ENCODE measurements around the gene CCDC33.

Gene CCDC33

DNA sequence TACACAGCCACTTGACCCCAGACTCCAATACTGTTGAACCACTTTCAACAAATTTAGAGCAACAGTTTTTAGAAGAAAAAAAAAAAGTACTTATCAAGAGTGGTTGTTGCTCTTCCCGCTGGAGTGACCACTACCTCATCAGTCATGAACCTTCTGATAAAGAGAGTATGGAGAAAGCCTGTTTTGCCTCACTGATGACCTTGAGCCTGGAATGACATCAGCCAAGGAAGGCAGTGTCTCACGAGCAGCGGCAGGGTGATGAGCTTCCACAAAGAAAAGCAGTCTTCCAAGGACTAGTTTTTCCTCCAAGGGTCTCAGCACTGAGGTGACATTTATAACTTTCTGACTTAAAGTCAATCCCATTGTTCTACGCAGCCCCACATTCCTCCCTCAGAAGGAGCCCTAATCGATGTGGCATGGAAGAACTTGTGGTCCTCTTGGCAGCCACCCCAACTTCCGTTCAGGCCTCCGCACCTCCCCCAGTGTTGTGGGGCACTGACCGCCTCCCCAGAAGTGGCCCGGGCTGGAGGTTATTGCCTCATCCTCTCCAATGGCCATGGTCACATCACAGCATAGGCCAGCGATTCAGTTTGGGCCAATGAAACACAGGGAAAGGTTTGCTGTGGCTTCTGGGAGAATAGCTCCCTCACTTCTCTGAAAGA is 133.1 kb downstream of the CCDC33 start:
- DNase-seq: no peak

DNA sequence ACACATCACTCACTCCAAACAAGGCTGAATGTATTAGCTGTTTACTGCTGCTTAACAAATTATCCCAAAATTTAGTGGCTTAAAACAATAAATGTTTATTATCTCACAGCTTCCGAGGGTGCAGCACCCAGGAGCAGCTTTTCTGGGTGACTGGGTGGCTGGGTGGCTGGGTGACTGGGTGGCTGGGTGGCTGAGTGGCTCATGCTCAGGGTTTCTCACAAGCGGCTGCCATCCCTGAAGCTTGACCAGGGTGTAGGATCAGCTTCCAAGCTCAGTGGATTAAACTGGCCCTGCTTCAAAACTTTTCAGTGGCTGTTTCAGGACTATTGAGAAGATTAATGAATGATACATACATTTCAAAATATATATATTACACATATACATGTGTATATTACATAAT is 133.6 kb downstream of the CCDC33 start:
- DNase-seq: no peak

DNA sequence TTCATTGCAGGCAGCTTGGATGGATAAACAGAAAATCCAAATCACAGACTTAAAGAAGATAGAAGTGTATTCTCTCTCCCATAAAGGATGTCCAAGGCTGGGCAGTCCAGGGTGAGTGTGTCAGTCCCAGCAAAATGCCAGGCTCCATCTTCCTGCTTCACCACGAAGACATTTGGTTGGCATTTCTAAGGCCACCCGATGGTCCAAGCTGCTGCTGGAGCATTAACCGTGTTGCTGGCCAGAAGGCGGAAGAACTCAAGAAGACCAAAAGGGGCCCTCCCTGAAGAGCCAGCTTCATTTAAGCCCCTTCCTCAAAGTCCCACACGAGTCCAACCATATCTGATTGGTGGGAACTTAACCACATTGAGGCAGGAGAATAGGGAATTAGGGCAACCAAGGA is 134.3 kb downstream of the CCDC33 start:
- DNase-seq: no peak

DNA sequence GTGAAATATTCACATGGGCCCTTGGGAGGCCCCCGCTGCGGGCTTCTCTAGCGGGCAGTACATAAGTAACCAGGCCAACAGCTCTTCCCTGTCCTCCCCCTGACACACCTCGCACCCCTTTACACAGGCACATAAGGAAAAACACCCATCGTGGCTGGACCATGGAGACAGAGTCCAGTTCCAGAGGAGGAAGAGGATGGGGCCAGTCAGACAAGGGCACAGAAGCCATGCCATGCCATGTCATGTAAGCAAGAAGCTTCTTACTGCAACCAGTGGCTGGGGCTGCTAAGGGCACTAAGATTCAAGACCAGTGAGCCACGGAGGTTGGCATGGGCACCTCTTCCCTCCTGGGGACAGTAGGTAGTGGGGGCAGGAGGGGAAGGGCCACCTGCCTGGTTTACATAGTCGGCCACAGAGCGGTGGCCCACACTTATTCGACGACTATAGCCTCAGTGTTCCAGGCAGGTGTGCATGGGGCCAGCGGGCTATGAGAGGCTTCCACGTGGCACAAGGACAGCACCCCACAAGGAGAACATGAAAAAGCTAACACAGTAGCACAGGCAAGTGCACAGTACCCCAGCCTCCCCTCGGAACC is 137.0 kb downstream of the CCDC33 start:
- DNase-seq: no peak

DNA sequence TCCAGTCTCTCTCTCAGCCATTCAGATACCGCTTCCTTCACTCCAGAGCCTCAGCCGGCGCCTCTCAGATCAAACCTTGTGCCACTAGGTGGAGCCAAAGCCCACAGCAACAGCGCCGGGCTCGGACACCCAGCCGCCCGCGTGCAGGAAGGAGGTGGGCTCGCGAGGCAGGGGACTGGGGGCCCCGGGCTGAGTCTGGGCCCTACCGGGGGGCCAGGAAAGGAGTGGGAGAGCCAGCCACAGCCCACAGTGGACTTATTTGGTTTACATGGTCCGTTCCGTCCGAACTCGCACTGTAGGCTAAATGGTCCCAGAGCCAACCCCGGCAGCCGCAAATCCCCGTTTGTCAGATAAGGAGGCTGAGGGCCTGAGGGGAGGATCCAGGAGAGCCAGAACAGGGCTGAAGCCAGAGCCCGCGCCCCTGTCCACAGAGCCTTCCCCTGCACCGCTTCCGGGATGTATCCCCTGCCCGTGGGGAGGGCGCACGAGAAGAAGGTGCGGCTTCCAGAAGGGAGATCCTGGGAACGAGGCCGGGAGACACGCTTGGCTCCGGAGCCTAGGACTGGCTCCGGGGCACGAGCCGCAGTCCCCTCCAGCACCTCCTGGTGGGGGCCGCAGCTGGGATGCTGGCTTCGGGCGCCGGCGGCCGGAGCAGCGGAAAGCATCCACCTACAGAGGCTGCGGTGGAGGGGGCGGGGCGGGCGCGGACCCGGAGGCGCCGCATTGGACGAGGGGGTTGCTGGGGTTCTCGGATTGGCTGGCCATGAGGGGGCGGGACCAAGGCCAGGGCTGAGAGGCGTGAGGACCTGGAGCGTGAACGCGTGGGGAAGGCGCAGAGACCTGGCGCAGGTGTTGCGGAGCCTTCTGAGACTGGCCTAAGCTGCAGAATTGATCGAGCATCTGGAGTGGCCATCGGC is 137.9 kb downstream of the CCDC33 start:
- DNase-seq: peak; percentile 96

DNA sequence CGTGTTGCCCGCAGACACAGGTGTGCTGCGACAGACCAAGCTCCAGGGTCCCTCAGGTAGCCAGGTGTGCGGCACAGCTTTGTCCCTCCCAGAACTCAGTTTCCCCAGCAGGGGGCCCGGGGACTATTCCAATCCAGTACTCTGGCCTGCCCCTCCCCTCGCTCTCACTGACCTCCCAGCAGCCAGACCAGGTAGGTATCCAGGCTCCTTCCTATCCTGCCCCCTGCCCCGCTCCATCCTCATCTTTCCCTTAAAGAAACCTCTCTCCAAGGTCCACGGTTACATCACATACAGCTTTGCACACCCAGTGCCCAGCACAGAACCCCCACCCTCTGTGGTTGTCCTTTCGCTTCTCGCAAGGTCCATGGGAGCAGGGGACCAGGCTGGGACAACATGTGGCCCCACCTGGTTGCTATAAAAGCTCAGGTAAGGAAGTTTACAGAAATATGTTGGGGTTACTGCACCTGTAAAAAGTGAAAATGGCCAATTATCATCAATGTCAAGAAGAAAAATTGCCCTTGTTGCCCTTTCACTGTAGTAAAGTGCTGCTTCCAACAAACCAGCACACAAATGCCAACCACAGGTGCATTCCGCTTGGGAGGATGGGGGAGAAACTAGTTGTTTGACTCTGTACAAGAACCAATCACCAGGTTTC is 138.6 kb downstream of the CCDC33 start:
- DNase-seq: no peak

DNA sequence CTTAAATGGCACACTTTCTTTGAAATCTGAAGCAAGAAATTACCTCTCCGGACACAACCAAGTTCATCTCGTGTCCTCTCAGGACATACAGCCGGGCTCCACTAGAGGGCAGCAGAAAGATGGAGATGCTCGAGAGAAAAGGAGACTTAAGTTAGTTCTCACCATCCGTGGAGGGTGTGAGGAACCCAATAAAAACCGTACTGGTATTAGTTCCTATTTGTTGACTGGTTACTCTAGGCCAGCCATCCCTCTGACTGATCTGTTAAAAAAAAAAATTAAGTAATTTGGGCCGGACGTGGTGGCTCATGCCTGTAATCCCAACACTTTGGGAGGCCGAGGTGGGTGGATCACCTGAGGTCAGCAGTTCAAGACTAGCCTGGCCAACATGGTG is 139.2 kb downstream of the CCDC33 start:
- DNase-seq: peak; percentile 84

DNA sequence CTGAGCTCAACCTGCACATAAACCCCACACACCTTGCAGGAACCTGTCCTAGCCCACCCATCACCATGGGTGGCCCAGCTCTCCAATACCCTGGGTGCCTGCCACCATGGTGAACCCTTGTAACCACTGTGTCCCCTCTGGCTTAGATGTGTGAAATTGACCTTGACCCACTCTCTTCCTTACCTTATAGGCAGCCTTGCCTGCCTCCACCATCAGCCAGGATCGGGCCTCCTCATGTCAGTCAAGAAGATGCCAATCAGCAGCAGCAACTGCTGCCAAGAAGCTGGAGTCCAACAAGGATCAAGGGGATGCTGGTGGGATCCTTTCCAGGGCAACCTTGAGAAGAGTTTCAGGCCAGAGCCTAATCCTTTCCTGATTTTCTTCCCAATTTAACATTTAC is 140.1 kb downstream of the CCDC33 start:
- no peak for DNase-seq

DNA sequence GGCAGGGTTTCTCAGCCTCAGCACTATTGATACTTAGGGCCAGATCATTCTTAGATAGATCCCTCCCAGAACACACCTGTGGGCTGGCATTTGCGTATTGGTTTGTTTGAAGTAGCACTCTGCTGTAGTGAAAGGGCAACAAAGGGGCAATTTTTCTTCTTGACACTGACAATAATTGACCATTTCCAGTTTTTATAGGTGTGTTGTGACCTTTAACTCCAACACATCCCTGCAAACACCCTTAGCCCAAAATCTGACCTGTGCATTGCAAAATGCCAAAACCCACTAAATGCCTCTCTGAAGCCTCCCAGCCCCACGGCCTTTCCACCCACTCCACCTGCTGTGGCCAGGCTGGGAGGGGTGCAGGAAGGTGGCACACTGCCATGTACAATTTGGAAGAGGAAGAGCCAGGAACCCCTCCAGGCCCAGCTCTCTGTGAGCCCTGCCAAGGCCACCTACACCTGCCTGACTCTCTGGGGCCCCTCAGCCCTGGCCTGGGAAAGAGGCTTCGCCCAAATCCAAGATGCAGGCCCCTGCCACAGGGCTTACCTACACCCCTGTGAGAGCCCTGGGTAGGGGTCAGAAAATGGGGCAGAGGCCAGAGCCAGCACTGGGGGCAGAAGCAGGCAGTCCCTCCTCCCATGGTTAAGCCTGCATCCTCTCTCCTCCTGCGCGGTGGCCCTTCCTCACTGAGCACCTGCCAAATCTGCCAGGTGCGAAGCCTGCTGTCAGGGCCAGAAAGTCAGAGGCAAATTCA is 140.9 kb downstream of the CCDC33 start:
- no peak for DNase-seq

DNA sequence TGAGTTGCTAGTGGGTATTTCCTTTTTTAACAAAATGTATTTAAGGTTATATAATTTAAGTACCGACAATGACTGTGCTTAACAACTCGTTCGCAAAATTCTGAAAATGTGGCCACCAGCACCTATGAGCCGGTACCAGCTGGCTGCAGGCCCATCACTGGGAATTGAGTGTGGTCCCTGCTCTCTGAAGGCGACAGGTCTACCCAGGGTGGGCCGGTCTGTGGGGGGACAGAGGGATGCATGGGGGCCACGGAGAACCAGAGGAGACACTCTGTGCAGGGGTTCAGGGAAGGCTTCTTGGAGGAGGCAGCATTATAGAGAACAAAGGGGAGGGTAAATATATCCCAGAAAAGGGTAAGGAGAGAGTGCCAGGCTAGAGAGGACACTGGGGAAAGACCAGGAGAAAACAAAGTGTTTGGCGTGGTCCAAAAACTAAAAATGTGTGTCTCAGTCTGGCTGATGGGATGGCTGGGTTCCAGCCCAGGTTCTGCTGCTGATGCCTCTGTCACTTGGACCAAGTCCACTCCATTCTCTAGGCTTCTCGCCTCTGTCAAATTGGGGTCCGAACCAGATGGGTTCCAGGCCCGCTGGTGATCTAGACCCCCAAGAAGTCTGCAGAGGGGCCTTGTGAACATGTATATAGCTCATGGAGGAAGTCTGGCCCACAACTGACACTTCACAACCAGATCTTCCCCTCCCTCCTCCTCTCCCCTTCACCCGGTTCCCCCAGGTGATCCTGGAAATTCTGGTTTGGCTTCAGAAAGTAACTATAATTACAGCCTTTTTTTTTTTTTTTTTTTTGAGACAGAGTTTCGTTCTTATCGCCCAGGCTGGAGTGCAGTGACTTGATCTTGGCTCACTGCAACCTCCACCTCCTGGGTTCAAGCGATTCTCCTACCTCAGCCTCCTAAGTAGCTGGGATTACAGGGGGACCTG is 142.0 kb downstream of the CCDC33 start:
- DNase-seq: no peak

DNA sequence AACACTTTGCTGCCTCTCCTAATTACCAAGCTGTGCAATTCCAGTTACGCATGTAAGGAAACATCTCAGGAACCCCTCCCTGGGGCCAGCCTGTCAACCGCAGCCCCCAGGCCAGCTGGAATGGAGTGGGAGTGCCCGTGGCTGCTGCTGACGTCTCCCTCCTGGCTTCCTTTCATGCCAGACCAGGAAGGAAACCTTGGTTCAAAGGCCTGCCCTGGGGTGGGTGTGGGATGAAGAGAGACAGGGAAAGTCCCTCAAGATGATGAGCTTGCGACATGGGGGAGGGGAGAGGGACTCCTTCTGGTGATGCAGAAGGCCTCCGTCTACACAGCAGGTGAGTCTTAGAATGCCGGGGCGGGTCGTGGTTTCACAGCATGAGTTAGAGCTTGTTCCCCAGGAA is 142.7 kb downstream of the CCDC33 start:
- peak; percentile 74 for DNase-seq

DNA sequence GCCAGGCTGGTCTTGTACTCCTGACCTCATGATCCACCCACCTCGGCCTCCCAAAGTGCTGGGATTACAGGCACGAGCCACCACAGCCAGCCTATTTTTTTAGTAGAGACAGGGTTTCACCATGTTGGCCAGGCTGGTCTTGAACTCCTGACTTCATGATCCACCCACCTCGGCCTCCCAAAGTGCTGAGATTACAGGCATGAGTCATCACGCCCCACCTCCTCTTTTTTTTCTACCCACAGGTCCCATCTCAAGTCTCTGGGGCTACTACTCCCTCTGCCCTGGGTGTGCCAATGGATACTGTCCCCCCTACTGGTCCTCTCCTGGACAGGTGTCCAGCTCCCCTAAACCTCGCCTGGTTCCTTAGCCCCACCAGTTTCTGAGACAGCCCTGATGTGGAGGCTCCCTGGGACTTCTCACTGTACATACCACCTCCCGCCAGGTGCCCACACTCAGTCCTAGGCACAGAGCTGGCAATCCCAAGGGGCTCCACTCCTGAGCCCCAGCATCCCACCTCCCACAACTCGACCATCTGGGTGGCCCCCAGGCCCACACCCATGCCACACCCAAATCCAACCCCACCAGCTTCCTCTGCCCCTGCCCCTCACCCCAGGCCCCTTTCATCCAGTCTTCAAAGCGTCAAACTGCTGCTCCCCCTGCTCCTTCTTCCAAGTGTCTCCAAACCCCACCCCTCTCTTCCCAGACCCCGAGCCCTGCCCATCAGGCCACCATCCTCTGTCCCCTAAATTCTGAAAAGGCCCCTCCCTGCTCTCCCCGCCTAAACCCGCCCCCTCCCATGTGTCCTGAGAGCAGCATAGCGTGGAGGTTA is 144.4 kb downstream of the CCDC33 start:
- no peak for DNase-seq

DNA sequence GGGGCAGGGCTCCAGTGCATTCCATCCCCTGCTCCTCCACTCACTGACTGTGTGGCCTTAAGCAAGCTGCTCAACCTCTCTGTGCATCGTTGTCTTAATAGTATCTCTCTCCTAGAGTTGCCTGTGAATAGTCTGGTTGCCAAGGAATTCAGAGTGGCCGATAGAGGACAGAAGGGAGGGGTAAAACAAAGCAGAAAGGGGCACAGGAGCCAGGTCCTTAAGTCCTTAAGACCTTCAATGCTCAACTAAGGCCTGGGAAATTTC is 145.0 kb downstream of the CCDC33 start:
- DNase-seq: no peak

DNA sequence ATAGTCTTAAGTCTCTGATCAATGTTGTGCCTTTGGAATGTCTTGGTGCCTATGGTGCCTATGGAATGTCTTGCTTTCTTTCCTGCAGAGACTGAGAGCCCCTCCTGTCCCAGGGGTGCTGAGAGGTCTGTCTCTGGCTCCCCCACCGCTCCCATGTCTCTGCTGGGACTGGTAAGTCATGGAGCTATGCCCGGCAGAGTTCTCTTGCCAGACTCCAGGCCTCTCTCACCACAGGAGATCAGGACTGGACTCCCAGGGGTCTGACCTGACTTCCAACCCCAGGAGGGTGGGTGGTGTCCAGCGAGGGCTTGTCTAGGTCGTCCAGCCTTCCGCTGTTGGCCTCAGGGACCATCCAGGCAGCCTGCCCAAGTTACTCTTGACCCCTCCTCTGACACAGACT is 145.4 kb downstream of the CCDC33 start:
- DNase-seq: no peak

DNA sequence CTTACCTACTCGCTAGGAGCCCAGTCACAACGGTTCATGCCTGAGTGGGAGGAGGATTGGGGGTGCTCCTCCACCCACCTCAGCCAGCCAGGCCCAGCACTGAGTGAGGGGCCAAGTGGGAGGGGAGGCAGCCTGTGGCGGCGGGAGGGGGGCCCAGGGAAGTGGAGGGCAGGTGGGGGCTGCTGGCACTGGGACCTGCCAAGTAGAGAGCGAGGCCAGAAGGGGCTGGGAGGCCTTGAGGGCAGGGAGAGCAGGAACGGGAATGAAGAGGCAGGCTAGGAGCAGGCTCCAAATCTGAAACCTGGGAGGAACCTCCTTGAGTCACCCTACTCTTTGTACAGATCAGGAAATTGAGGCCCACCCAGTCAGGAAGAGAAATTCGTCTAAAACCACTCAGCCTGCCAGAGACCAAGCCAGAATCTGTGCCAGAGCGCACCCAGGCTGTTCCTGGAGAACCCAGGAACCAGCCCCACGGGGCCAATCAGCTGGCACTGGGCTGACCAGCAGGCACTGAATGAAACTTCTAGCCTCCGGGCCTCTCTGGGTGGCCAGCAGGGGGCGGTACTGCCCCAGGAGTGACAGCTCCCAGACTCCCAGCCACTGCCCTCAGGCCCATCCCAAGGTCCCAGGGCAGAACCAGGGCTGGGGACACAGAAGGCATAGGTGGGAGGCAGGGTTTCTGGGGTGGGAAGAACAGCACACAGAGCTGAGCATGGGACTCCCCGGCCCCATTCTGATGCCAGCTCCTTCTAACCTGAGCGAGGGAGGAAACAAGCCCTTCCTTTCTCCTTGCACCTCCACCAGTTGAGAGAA is 146.1 kb downstream of the CCDC33 start:
- DNase-seq: peak; percentile 74

DNA sequence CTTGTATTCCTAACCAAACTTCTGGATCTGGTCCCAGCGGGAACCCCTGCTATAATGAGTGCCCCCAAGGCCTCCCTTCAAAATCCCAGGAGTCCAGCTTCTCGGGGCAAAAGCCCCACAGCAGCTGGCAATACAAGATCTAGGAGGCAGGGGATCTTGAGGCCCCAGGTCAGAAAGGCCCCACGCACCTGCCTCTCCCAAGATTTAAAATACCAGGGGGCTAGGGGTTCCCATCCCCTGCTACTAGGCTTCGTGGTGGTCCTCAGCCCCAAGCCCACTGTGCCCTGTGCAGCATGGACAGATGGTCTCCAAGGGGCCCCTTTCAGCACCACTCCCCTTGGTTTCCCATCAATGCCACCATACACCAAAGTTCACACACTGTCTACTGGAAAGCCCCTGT is 147.2 kb downstream of the CCDC33 start:
- DNase-seq: no peak

DNA sequence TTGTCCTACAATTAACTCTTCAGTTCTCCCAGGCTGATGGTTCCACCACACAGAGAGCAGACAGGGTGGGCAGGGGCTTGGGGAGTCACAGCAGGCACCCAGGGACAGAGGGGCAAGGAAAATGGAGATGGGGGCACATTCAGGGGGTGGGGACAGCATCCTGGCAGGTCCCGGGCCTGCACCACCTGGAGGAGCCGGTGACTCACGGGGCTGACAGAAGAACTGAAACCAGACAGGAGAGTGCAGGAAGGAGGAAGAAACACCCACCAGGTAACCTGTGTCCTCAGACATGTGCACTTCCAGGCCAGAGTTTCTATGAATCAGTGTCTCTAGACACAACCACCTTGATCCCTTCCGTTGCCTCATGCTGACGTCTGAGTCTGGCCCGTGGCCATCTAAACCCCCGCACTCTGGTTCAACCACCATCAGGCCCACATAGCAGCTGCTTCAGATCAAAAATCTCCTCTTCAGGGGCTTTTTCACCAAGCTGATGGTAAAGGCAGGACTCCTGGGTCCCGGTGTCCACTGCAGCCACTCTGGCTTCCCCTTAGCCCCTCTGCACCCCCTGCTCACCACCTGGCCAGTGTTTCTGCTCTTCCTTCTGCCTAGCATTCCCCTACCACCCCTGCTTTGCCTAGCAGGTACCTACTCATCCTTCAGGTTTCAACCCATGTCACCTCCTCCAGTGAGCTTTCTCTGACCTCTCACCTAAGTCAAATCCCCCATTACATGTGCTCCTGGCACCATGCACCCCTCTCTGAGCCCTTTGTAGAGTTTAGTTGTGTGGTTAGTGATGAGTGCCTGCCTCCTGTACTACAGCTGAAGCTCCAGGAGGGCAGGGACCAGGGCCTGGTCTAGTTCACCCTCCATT is 147.8 kb downstream of the CCDC33 start:
- peak; percentile 76 for DNase-seq

DNA sequence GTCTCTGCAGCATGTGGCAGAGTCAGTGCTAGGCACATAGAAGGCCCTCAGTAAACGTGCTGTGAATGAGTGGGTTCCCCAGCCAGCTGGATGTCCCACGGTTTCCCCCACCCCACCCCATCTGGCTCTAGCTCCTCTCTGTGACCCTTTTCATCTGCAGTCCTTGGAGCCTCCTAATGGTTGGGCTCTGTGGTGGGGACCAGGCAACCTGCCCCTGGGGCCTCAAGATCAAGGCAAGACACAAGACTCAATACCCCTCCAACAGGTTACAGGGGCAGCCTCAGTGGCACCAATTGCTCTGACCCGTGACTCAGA is 148.4 kb downstream of the CCDC33 start:
- DNase-seq: no peak
